NCI-H2107 treated with DMSO at 0.1 percent for 48 hours (cell line): Measurements from ENCODE around the gene TTC39B.

Experiments
- DNase-seq: peaks from one replicate; lab custom pipeline; 2025; ENCODE audit not compliant: unreplicated experiment; lab: John Stamatoyannopoulos, UW

The TTC39B gene

DNA sequence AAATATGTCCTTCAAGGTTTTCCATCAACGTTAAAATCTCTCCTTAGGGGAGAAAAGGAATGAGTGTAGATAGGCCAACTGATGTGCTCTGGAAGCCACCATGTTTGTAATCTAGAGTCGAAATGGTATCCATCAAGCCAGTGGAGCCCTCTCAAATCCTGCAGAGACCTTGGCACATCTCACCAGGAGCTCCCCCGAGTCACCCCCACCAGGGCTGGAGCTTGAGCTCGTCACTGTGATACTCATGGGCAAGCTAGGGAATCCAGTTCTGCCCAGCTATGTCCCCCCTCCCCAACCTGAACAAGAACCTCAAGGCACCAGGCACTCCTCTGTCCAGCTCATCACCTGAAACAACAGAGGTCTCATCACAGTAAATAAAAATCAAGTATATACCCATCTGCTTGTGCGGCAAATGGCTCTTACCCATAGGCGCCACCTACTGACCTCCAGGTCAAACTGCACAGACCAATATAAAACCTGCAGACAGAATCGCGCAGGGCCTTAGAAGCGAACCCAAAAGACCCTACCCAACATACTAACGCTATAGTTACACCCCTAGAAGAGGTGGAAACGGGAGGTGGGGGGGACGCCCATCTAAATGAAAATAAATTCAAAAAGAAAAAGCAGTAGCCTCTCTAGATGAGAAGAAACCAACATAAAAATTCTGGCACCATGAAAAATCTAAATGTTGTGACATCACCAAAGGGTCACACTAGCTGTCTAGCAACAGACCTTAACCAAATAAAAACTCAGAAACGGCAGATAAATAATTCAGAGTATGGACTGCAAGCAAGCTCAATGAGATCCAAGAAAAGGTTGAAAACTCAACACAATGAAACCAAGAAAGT, 75.0 kb downstream of the TTC39B start:
- DNase-seq: no peak

DNA sequence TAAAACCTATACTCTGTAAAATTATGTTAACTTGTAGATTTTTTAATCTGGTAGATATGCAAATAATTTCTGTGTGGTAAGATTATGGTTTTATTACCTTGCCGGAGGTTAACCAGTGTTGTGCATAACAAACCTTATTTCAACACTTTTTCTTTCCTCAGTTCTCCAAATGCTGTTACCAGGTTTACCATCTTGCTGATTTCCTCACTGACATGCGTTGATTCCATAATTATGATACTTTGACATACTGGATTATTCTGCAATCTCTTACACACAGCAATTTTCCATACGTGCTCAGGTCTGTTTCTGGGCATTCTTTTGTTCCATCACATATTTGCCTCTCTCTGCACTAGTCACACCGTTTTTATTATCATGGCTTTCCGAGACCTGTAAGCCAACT, 77.6 kb downstream of the TTC39B start:
- no peak for DNase-seq

- no peak for DNase-seq
Measured at GRCh38 chr9:15227491-15227890, 79.5 kb downstream of the TTC39B start.

DNA sequence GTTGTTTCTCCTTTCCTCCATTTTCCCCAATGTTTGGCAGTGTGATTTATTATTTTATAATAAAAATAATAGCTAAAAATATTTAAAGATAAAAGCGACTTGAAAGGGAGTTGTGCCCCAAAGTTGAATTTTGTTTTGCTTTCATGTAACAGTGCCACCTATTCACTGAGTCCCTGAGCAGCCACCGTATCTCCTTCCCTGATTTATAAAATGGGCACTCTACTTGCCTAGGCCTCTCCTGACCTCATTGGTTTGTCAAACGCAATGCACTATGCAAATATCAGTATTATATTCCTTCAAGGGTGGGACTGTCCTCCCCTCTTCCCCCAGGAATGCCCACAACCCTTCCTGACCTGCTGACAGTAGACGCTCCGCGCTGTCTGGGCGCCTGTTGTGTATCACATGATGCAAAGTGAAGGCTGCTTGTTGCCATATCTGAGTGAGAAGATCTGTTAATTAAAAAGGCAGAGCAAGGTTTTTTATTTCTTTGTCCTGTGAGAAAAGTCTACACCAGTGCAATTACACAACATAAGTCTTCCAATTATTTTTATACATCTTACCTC, 81.4 kb downstream of the TTC39B start:
- DNase-seq: no peak

DNA sequence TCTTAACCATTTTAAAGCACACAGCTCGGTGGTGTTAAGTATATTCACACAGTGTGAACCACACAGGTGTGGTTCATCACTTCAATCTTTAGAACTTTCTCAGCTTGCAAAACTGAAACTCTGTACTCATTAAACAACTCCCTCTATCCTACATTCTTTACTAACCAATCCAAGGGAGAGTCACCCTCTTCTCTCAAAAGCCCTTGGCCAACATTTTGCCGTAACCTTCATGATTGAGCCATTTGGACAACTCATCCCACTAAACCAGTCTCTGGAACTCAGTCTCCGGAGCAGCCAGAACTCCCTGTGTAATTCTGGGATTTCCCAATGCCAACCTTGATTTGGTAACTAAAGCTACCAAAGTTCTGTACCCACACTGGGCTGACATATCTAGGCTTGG, 84.7 kb downstream of the TTC39B start:
- no peak for DNase-seq

DNA sequence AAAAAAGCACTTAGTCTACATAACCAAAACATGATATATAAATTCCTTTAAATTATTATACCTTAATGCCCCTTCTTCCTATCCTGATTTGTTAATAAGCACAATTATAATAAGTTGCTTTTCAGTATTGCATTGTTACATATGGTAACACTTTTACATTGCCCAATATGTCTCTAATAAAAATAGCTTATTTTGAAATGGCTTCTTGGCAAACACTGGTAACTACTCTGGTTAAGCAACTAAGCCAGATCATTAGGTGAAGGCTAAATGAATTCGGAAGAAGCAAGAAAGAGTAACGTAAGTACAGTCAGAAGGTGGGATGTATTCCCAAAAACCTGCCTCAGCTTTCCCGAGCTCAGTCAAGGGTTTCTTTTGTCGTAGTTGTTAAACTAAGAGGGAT, 85.3 kb downstream of the TTC39B start:
- DNase-seq: no peak

DNA sequence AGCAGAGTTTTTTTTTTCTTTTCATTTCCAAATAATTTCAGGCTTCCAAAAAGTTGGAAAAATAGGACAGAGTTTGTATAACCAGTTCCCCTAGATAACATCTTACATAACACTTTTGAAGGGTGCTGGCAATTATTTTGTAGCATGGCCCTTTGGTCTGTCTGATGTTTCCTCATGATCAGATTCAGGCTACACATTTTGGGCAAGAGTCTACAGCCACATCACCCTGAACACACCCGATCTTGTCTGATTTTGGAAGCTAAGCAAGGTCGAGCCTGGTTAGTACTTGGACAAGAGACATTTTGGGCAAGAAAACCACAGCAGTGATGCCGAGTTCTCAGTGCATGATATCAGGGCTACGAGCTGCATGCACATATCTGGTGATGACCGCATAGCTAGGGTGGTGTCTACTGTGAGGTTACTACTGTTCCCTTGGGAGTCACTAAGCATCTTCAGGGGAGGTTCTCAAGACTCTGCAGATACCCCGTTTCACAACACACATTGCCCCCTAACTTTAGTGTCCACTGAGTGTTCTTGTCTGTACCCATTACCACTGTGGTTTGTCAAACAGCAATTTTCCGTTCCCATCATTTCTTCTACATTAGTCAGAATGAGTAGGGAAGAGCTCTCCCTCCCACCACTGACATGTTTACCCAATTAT, 86.2 kb downstream of the TTC39B start:
- DNase-seq: no peak

- DNase-seq: no peak
Measured at GRCh38 chr9:15219546-15219945, 87.5 kb downstream of the TTC39B start.

DNA sequence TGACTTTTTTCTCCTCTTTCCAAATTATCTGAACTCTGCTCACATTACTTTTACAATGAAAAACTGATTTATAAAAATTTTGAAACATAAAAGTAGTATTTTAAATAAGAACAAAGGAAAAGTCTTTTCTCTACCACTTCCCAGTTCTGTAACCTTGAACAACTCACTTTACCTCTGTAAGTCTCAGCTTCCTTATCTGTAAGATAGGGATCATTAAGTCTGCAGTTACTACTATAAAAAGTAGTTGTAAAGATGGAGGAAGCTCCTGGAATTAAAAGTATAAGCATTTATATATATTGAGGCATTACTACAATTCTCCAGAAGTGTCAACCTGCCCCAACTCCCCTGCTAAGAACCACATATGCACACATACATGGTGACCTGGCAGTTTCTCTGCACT, 88.0 kb downstream of the TTC39B start:
- no peak for DNase-seq

DNA sequence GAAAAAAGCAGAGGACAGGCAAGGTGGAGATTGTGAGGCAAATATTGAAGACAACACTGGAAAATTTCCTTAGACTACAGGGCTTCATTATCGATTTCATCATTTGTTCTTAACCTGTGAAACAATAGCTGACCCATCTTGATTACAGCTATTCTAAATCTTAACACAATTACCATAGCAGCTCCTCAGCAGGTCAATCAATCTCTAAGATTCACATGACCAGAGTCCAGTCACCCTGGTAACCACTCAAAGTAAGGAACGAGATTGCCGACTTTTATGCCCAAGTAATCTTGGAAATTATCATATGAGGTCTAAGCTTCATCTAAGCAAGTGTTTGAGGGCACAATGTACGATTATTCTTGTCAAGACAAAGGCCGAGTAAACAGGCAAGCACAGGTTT, 93.8 kb downstream of the TTC39B start:
- DNase-seq: no peak

- DNase-seq: no peak
Measured at GRCh38 chr9:15211815-15212495, 95.1 kb downstream of the TTC39B start.

GRCh38 chr9:15211160-15211814, 95.7 kb downstream of the TTC39B start:
- DNase-seq: peak; percentile 52

DNA sequence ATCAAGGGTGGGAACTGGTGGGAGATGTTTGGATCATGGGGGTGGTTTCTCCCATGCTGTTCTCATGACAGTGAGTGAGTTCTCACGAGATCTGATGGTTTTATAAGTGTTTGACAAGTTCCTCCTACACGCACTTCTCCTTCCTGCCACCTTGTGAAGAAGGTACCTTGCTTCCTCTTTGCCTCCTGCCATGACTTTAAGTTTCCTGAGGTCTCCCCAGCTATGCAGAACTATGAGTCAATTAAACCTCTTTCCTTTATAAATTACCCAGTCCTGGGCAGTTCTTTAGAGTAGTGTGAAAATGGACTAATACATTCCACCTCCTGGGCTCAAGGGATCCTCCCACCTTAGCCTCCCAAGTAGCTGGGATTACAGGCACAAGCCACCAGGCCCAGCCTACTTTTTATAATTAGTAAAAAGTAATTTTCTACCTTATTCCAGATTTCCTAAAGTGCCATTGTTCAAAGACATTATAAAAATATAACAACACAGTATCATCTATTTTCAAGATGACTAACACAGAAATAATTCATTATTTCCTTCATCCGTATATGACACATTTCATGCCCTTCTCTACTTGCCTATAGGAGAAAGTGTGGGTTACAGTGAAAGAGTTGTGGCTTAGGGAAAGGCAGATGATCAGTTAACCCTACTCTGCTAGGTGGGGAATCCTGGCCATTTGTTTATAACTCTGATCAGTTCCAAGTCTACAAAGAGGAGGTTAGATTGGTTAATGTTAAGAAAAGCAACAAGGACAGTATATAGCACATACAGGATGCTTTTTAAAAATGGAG, 99.9 kb downstream of the TTC39B start:
- DNase-seq: no peak

GRCh38 chr9:15205632-15206420, 101.2 kb downstream of the TTC39B start:
- peak; percentile 37 for DNase-seq

- DNase-seq: no peak
Measured at GRCh38 chr9:15203581-15203980, 103.4 kb downstream of the TTC39B start.

GRCh38 chr9:15200111-15200510, 106.9 kb downstream of the TTC39B start:
- no peak for DNase-seq

GRCh38 chr9:15192856-15193255, 114.2 kb downstream of the TTC39B start:
- DNase-seq: no peak

- DNase-seq: no peak
Measured at GRCh38 chr9:15191378-15191777, 115.6 kb downstream of the TTC39B start.

DNA sequence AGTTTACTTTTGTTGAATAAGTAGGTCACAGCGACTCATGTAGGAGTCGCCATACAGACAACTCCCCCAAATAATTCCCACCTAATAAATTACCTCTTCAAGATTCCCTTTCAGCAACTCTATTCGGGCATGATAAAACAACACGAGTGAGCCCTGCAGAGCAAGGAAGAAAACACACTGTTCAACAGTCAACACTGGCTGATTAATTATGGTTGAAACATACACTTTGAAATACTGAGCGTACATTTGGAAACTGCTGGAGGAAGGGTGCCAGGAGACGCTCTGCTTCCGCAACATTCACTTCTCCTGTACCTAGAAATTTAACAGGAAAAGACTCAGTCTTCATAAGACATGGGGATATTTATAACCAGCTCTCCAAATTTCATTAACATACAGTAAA, 117.5 kb downstream of the TTC39B start:
- DNase-seq: no peak

- peak; percentile 17 for DNase-seq
Measured at GRCh38 chr9:15187589-15187988, 119.4 kb downstream of the TTC39B start.
